HEK293T (cell line): Measurements from ENCODE around the gene CAP2.

ENCODE experiments used
- CTCF ChIA-PET: fragments of 350-600 bp; formaldehyde crosslinking; extraction: SDS; loops from one replicate; lab custom pipeline; 2021; ENCODE audit warnings: antibody characterized with exemption, inconsistent platforms; lab: Yijun Ruan, JAX
- POLR2A ChIA-PET: fragments of 350-600 bp; formaldehyde crosslinking; extraction: SDS; loops from one replicate; lab custom pipeline; 2020; ENCODE audit warnings: antibody characterized with exemption, inconsistent platforms; lab: Yijun Ruan, JAX
- DNase-seq: peaks from one replicate; pipeline ENCODE4 v3.0.0; 2012; ENCODE audit warnings: mixed read lengths; ENCODE audit errors: extremely low spot score
- ARNT ChIP-seq: fragments of 450-650 bp; IDR thresholded peaks from 2 replicates; pipeline ENCODE4 v1.6.1; 2017; ENCODE audit warnings: mild to moderate bottlenecking
- BHLHE40 ChIP-seq: fragments of 450-650 bp; IDR thresholded peaks from 2 replicates; pipeline ENCODE4 v1.6.1; 2016; ENCODE audit warnings: mild to moderate bottlenecking, moderate library complexity, borderline replicate concordance
- CTBP1 ChIP-seq: fragments of 450-650 bp; IDR thresholded peaks from 2 replicates; pipeline ENCODE4 v1.6.1; 2016; ENCODE audit warnings: borderline replicate concordance
- ELF4 ChIP-seq: fragments of 450-650 bp; IDR thresholded peaks from 2 replicates; pipeline ENCODE4 v1.6.1; 2017; ENCODE audit warnings: antibody characterized with exemption
- FOXA1 ChIP-seq: fragments of 450-650 bp; IDR thresholded peaks from 2 replicates; pipeline ENCODE4 v1.6.1; 2016; ENCODE audit warnings: mild to moderate bottlenecking
- FOXK2 ChIP-seq: fragments of 450-650 bp; IDR thresholded peaks from 2 replicates; pipeline ENCODE4 v1.6.1; 2016; ENCODE audit warnings: mild to moderate bottlenecking
- FOXM1 ChIP-seq: fragments of 450-650 bp; IDR thresholded peaks from 2 replicates; pipeline ENCODE4 v1.6.1; 2017; ENCODE audit warnings: mild to moderate bottlenecking, borderline replicate concordance
- HDGF ChIP-seq: fragments of 450-650 bp; IDR thresholded peaks from 2 replicates; pipeline ENCODE4 v1.6.1; 2017; ENCODE audit warnings: antibody characterized with exemption, borderline replicate concordance
- L3MBTL2 ChIP-seq: fragments of 450-650 bp; conservative IDR thresholded peaks from 2 replicates; pipeline ENCODE4 v1.6.1; 2016; ENCODE audit warnings: mild to moderate bottlenecking
- LEF1 ChIP-seq: fragments of 450-650 bp; IDR thresholded peaks from 2 replicates; pipeline ENCODE4 v1.6.1; 2017; ENCODE audit warnings: mild to moderate bottlenecking, borderline replicate concordance
- NFRKB ChIP-seq: fragments of 450-650 bp; IDR thresholded peaks from 2 replicates; pipeline ENCODE4 v1.6.1; 2016; ENCODE audit warnings: mild to moderate bottlenecking, moderate library complexity
- SP1 ChIP-seq: fragments of 450-650 bp; IDR thresholded peaks from 2 replicates; pipeline ENCODE4 v1.6.1; 2017
- SUZ12 ChIP-seq: fragments of 450-650 bp; IDR thresholded peaks from 2 replicates; pipeline ENCODE4 v1.6.1; 2016; ENCODE audit warnings: mild to moderate bottlenecking
- TARDBP ChIP-seq: fragments of 450-650 bp; IDR thresholded peaks from 2 replicates; pipeline ENCODE4 v1.6.1; 2016
- ZNF384 ChIP-seq: fragments of 450-650 bp; IDR thresholded peaks from 2 replicates; pipeline ENCODE4 v1.6.1; 2016
- TF ChIP-seq, protein P1 (sequence below): fragments of 450-650 bp; IDR thresholded peaks from 2 replicates; pipeline ENCODE4 v1.6.1; 2016

Gene CAP2

DNA sequence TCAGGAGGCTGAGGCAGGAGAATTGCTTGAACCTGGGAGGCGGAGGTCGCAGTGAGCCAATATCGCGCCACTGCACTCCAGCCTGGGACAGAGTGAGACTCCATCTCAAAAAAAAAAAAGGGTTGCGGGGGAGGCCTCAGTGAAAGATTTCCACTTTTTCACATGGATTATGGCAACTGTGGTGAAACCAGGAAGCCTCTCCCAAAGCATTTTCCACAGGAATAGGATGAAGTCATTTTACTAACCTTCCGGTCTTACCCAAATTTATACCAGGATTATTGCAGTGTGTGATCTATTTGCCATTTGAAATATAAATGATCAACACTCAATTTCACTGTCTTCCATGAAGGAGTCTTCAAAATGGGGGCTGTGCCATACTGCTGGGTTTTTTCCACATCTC is 113.1 kb downstream of the CAP2 start:
- DNase-seq, result no peak

DNA sequence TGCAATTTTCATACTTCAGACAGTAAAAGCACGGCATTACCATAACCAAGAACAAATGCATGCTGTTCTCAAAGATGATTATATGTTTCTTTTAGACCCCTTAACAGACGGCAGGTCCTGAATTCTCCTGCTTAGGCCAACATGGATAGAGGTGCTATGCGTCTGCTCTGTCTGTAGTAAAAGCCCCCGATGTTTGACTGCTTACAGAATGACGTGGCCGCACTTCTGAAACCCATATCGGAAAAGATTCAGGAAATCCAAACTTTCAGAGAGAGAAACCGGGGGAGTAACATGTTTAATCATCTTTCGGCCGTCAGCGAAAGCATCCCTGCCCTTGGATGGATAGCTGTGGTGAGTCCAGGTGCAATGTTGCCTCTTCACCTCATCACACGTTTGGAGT is 113.6 kb downstream of the CAP2 start:
- ChIA-PET POLR2A (no interaction called here), CTCF (no interaction called here)

More for the DNA sequence above, 113.1 kb downstream of the CAP2 start:
- POLR2A ChIA-PET, result no interaction called here
- TF ChIP-seq BHLHE40 (no peak), ZNF384 (no peak), LEF1 (no peak), FOXK2 (no peak), FOXA1 (no peak), FOXM1 (no peak), ARNT (no peak), NFRKB (no peak), L3MBTL2 (no peak), CTBP1 (no peak), ELF4 (no peak), SP1 (no peak), TARDBP (no peak), HDGF (no peak), SUZ12 (no peak)
- TF ChIP-seq, protein P1, sequence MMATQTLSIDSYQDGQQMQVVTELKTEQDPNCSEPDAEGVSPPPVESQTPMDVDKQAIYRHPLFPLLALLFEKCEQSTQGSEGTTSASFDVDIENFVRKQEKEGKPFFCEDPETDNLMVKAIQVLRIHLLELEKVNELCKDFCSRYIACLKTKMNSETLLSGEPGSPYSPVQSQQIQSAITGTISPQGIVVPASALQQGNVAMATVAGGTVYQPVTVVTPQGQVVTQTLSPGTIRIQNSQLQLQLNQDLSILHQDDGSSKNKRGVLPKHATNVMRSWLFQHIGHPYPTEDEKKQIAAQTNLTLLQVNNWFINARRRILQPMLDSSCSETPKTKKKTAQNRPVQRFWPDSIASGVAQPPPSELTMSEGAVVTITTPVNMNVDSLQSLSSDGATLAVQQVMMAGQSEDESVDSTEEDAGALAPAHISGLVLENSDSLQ, result no peak
- CTCF ChIA-PET, result no interaction called here

DNA sequence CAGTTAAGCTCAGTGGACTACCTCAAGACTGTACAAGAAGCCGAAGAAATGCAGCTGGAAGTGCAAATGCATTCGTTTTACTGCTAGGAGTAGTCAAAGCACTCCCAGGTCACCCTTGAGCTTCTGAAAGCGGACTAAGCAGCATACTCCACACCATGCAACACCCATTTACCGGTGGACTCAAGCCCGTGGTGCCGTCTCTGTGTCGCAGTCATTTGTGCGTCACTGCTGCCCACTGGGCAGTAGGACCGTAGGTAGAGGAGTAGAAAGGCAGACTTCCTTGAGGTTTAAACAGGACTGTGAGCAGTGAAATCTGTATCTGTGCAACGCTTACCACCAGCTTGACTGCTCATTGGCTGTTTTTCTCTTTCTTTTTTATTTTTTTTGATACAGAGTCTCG is 117.7 kb downstream of the CAP2 start:
- TF ChIP-seq SUZ12, result no peak
- TF ChIP-seq CTBP1, result no peak
- no peak for TF ChIP-seq TARDBP
- TF ChIP-seq L3MBTL2, result no peak
- no peak for TF ChIP-seq NFRKB
- no peak for TF ChIP-seq FOXM1
- no peak for TF ChIP-seq LEF1
- TF ChIP-seq FOXA1, result no peak
- TF ChIP-seq, protein P1, result no peak
- TF ChIP-seq ELF4, result no peak
- TF ChIP-seq SP1, result no peak
- no peak for TF ChIP-seq ZNF384
- no peak for TF ChIP-seq ARNT
- ChIA-PET POLR2A (interaction anchor here (1.5 kb wide), 1 partner anchor 14 kb away, joined by 3 read pairs; no protein-coding TSS in a partner anchor), CTCF (no interaction called here)
- no peak for DNase-seq

More for the DNA sequence above, 113.6 kb downstream of the CAP2 start:
- DNase-seq, result no peak
- TF ChIP-seq ELF4 (no peak), ARNT (no peak), FOXK2 (no peak), CTBP1 (no peak)

DNA sequence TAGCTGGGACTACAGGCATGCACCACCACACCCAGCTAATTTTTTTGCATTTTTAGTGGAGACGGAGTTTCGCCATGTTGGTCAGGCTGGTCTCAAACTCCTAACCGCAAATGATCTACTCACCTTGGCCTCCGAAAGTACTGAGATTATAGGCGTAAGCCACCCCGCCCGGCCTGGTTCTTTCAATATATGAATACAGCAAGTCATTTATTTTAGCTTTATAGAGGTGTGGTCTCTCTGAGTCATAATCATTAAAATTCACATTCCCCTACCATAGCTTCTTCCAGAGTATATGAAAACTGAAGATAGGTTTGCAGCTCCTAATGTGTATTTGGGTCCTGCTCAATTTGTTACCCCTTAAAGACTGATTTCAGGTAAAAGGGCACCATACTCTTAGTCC is 118.2 kb downstream of the CAP2 start:
- DNase-seq, result no peak
- ChIA-PET CTCF (no interaction called here), POLR2A (interaction anchor here (1.5 kb wide), 1 partner anchor 14 kb away, joined by 3 read pairs; no protein-coding TSS in a partner anchor)
- no peak for TF ChIP-seq ZNF384
- no peak for TF ChIP-seq ELF4

DNA sequence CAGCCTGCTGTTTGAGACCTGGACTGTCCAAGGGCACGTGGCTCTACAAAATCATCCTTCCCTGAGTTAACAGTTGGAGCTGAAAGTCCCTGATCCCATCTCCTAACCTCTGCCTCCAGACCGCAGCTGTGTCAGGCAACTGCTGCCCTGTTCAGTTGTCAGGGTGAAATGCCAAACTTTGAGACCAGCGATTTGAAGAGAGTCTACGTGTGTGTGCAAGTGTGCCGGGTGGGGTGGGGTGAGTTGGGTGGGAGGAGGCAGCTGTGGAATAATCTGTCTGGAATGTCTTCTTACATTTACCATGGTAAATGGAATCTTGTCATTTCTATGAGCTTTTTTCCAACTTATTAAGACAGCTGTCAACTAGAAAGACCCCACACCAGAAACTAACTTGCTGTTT is 125.7 kb downstream of the CAP2 start:
- ChIA-PET CTCF (no interaction called here), POLR2A (no interaction called here)
- DNase-seq, result no peak
- TF ChIP-seq HDGF (no peak), FOXK2 (no peak), NFRKB (no peak)

DNA sequence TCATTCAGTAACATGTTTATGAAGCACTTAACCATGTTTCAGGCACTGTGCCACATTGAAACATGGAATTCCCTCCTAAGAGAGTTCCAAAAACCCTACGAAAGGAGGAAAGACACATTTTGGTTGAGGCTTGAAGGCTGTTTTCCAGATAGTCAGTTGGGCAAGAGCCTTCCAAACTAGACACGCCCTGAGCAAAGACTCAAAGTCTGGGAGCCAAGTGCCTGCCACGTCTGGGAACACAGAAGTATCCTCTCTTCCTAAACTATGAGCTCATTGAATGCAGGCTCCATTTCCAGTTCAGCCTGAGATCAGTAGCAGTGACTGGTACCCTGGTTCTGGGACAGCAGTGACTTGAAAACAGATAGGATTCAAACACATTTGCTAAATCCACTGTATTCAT is 132.2 kb downstream of the CAP2 start:
- no peak for DNase-seq
- ChIA-PET POLR2A (no interaction called here), CTCF (no interaction called here)
- TF ChIP-seq SP1, result no peak
- TF ChIP-seq L3MBTL2, result no peak
- no peak for TF ChIP-seq LEF1
- no peak for TF ChIP-seq ELF4
- no peak for TF ChIP-seq ZNF384
- no peak for TF ChIP-seq SUZ12

DNA sequence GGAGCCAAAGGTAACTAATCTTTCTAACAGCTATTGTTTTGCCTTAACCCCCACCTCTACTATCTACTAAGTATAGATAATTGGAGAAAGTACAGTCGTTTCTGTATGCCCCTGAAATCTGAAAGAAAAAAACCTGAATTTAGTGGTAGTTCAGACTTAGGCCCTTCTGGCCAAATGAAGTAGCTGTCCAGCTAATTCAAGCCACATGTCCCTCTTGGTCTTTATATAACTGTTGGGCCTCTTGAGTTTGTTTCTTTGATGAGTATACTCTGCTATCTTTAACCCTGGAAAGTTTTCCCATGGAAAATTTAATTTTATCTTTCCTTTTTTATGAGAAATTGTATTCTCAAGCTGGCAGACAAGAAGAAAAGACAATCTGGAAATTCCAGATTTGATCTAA is 133.7 kb downstream of the CAP2 start:
- CTCF ChIA-PET, result interaction anchor here (0.7 kb wide), 1 partner anchor 121 kb away, joined by 4 read pairs; no protein-coding TSS in a partner anchor
- POLR2A ChIA-PET, result interaction anchor here (0.6 kb wide), 1 partner anchor 346 kb away, joined by 3 read pairs; no protein-coding TSS in a partner anchor
- no peak for DNase-seq

More for the DNA sequence above, 133.7 kb downstream of the CAP2 start:
- TF ChIP-seq BHLHE40 (no peak), FOXA1 (no peak), ARNT (no peak), FOXK2 (no peak), NFRKB (no peak), CTBP1 (no peak), SP1 (no peak), LEF1 (no peak), SUZ12 (no peak), HDGF (no peak), FOXM1 (no peak)
